Astrocyte (in vitro differentiated cells and primary cell): Measurements from ENCODE around the gene FHAD1. TPM values are rescaled to one million over a fixed set of nuclear protein-coding genes. Genes with fewer than 3 reads are reported as not detected.

Experiments
- DNase-seq: peaks from one replicate; pipeline ENCODE4 v3.0.0-alpha.2; 2010; ENCODE audit warnings: low read depth
- FAIRE-seq: peaks from 2 replicates; lab custom pipeline; 2011; peaks lifted over from hg19 to GRCh38; lab: Jason Lieb, UNC
- H2AFZ ChIP-seq: 2 replicates; pipeline ENCODE4 v1.6.0; 2012; ENCODE audit warnings: low read depth, low read length, inconsistent platforms
- H3K27ac ChIP-seq: 2 replicates; pipeline ENCODE4 v1.5.1; 2011; ENCODE audit warnings: low read depth, low read length, inconsistent platforms
- H3K27me3 ChIP-seq: 2 replicates; pipeline ENCODE4 v1.6.0; 2011; ENCODE audit warnings: low read length, inconsistent platforms; ENCODE audit not compliant: insufficient read depth
- H3K36me3 ChIP-seq: 2 replicates; pipeline ENCODE4 v1.5.1; 2011; ENCODE audit warnings: low read length, inconsistent platforms; ENCODE audit not compliant: insufficient read depth
- H3K4me1 ChIP-seq: 2 replicates; pipeline ENCODE4 v1.5.1; 2011; ENCODE audit warnings: low read length, inconsistent platforms; ENCODE audit not compliant: insufficient read depth
- H3K4me2 ChIP-seq: 2 replicates; pipeline ENCODE4 v1.6.0; 2012; ENCODE audit warnings: low read length, inconsistent platforms
- H3K4me3 ChIP-seq: 2 replicates; pipeline ENCODE4 v1.5.1; 2011; ENCODE audit warnings: low read depth, mild to moderate bottlenecking, low read length, inconsistent platforms; ENCODE audit not compliant: insufficient read depth
- H3K79me2 ChIP-seq: 2 replicates; pipeline ENCODE4 v1.6.0; 2012; ENCODE audit warnings: mild to moderate bottlenecking, low read length, inconsistent platforms; ENCODE audit not compliant: insufficient read depth
- H3K9ac ChIP-seq: 2 replicates; pipeline ENCODE4 v1.6.0; 2012; ENCODE audit warnings: mild to moderate bottlenecking, low read length, inconsistent platforms
- H3K9me3 ChIP-seq: 2 replicates; pipeline ENCODE4 v1.5.1; 2012; ENCODE audit warnings: low read depth, mild to moderate bottlenecking, low read length, inconsistent platforms; ENCODE audit not compliant: insufficient read depth
- H4K20me1 ChIP-seq: 2 replicates; pipeline ENCODE4 v1.6.0; 2012; ENCODE audit warnings: low read length, inconsistent platforms; ENCODE audit not compliant: insufficient read depth
- H3K27ac Mint-ChIP-seq: one replicate; pipeline ENCODE4 v1.8.0; 2021; ENCODE audit warnings: mild to moderate bottlenecking, mixed read lengths; ENCODE audit not compliant: unreplicated experiment
- H3K27me3 Mint-ChIP-seq: one replicate; pipeline ENCODE4 v1.8.0; 2021; ENCODE audit warnings: low read depth, mixed read lengths; ENCODE audit not compliant: unreplicated experiment
- H3K36me3 Mint-ChIP-seq: one replicate; pipeline ENCODE4 v1.8.0; 2021; ENCODE audit warnings: low read depth, mixed read lengths; ENCODE audit not compliant: unreplicated experiment
- H3K4me1 Mint-ChIP-seq: one replicate; pipeline ENCODE4 v1.8.0; 2021; ENCODE audit warnings: low read depth, mixed read lengths; ENCODE audit not compliant: unreplicated experiment
- H3K4me3 Mint-ChIP-seq: one replicate; pipeline ENCODE4 v1.8.0; 2021; ENCODE audit warnings: mild to moderate bottlenecking, moderate library complexity, mixed read lengths; ENCODE audit not compliant: unreplicated experiment
- H3K9me3 Mint-ChIP-seq: one replicate; pipeline ENCODE4 v1.8.0; 2021; ENCODE audit warnings: mild to moderate bottlenecking, mixed read lengths; ENCODE audit not compliant: unreplicated experiment
- CTCF ChIP-seq: IDR thresholded peaks from 2 replicates; pipeline ENCODE4 v1.5.1; 2011; ENCODE audit warnings: low read depth, mild to moderate bottlenecking, inconsistent platforms, low read length, moderate library complexity; ENCODE audit not compliant: insufficient read depth
- EZH2 ChIP-seq: IDR thresholded peaks from 2 replicates; pipeline ENCODE4 v1.6.1; 2012; ENCODE audit warnings: mild to moderate bottlenecking, low read length, inconsistent platforms; ENCODE audit not compliant: insufficient read depth
- total RNA-seq: library from RNA; stranded (reverse); gene quantifications from 2 replicates; pipeline ENCODE4 v1.2.1, GENCODE V29; 2021

The FHAD1 gene
- total RNA-seq, 1 donor from 2014 or later = 0.25 TPM

DNA sequence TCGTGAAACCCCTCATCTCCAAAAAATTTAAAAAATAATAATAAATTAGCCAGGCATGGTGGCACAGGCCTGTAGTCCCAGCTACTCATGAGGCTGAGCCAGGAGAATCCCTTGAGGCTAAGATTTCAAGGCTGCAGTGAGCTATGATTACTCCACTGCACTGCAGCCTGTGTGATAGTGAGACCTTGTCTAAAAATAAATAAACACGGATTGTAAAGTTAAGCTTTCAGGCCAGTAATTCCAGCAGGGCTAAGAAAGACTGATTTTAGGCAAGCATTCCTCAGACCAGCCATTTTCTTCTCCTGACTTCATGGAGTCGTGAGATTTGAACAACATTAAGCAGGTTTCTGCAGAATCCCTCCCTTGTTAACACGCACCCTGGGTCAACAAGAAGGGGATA is 85.5 kb downstream of the FHAD1 start:
- DNase-seq (no peak), FAIRE-seq (no peak)
- Histone ChIP-seq H3K79me2 (no peaks in the 10 kb centered on the region), H3K36me3 (no peaks in the 10 kb centered on the region), H2AFZ (no peak overlapping the region), H4K20me1 (no peaks in the 10 kb centered on the region), H3K4me1 (peaks cover 25% of the 10 kb centered on the region), H3K9me3 (no peaks in the 10 kb centered on the region), H3K4me3 (no peak overlapping the region), H3K27ac (no peak overlapping the region), H3K4me2 (no peak overlapping the region), H3K9ac (no peak overlapping the region), H3K27me3 (peaks cover 4% of the 10 kb centered on the region)
- no peak overlapping the region for H3K27ac Mint-ChIP-seq
- H3K4me1 Mint-ChIP-seq = peaks cover 4% of the 10 kb centered on the region
- peaks cover 15% of the 10 kb centered on the region for H3K27me3 Mint-ChIP-seq
- no peak overlapping the region for H3K4me3 Mint-ChIP-seq
- TF ChIP-seq CTCF (no peak), EZH2 (no peak)
- no peaks in the 10 kb centered on the region for H3K36me3 Mint-ChIP-seq
- no peaks in the 10 kb centered on the region for H3K9me3 Mint-ChIP-seq

GRCh38 chr1:15332952-15333715 is 86.1 kb downstream of the FHAD1 start:
- peaks cover 3% of the 10 kb centered on the region for H3K27me3 ChIP-seq
- H3K79me2 ChIP-seq = no peaks in the 10 kb centered on the region
- H3K9ac ChIP-seq = no peak overlapping the region
- Mint-ChIP-seq H3K4me1 (peaks cover 10% of the 10 kb centered on the region), H3K36me3 (peaks cover under 1% of the 10 kb centered on the region), H3K27me3 (peaks cover 15% of the 10 kb centered on the region), H3K9me3 (peaks cover 5% of the 10 kb centered on the region), H3K27ac (no peak overlapping the region), H3K4me3 (no peak overlapping the region)
- no peak overlapping the region for H3K4me2 ChIP-seq
- H3K9me3 ChIP-seq = no peaks in the 10 kb centered on the region
- no peak overlapping the region for H3K4me3 ChIP-seq
- H2AFZ ChIP-seq = no peak overlapping the region
- H4K20me1 ChIP-seq = no peaks in the 10 kb centered on the region
- H3K27ac ChIP-seq = no peak overlapping the region
- FAIRE-seq (no peak), DNase-seq (no peak)
- no peaks in the 10 kb centered on the region for H3K36me3 ChIP-seq
- TF ChIP-seq EZH2 = no peak
- TF ChIP-seq CTCF = no peak
- peaks cover 30% of the 10 kb centered on the region for H3K4me1 ChIP-seq

DNA sequence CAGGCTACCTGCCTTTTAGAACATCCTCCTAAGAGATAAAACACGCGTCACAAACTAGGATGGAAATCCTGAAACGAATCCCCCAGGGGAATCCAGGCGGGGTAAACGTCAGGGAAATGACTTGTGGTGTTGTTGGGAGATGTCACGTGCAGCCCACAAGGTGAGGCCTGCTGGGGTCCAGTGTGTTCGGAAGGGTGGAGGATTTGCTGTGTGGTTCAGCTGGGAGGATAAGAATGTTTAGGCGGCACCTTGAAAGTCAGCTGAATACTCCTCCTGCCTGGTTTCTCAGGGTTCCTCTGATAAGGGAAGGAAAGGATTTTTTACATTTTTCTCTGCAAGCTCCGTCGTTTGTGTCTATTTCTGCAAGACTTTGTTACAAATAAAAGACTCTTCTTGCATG is 88.0 kb downstream of the FHAD1 start:
- no peaks in the 10 kb centered on the region for H3K79me2 ChIP-seq
- peaks cover 22% of the 10 kb centered on the region for H3K4me1 ChIP-seq
- no peaks in the 10 kb centered on the region for H4K20me1 ChIP-seq
- no peak overlapping the region for H3K27ac ChIP-seq
- H2AFZ ChIP-seq = no peak overlapping the region
- H3K4me3 ChIP-seq = no peak overlapping the region
- H3K36me3 ChIP-seq = no peaks in the 10 kb centered on the region
- Mint-ChIP-seq H3K9me3 (peaks cover 8% of the 10 kb centered on the region), H3K4me3 (no peak overlapping the region), H3K4me1 (peaks cover 16% of the 10 kb centered on the region), H3K36me3 (peaks cover 6% of the 10 kb centered on the region), H3K27ac (no peak overlapping the region), H3K27me3 (peaks cover 15% of the 10 kb centered on the region)
- H3K27me3 ChIP-seq = peaks cover 3% of the 10 kb centered on the region
- H3K4me2 ChIP-seq = no peak overlapping the region
- DNase-seq (no peak), FAIRE-seq (no peak)
- TF ChIP-seq EZH2 = no peak
- TF ChIP-seq CTCF = no peak
- no peak overlapping the region for H3K9ac ChIP-seq
- no peaks in the 10 kb centered on the region for H3K9me3 ChIP-seq
